HFF-Myc (cell line): ENCODE measurements around the gene RSAD2.
A peak's percentile ranks its signal among the peaks of the same experiment; 100 is the strongest.

ENCODE experiments used
- DNase-seq: peaks from one replicate; pipeline ENCODE4 v3.0.0-alpha.2; 2011; ENCODE audit warnings: low read depth; ENCODE audit errors: extremely low read depth
- H3K4me3 ChIP-seq: replicated peaks from 2 replicates; pipeline ENCODE4 v1.5.1; 2011; ENCODE audit warnings: low read depth, mild to moderate bottlenecking, control low read depth, low read length
- TF ChIP-seq, protein P1 (sequence below): IDR thresholded peaks from 2 replicates; pipeline ENCODE4 v1.5.1; 2012; ENCODE audit warnings: mild to moderate bottlenecking, low read depth, low read length, control low read depth; ENCODE audit errors: missing control alignments

RSAD2 gene

DNA sequence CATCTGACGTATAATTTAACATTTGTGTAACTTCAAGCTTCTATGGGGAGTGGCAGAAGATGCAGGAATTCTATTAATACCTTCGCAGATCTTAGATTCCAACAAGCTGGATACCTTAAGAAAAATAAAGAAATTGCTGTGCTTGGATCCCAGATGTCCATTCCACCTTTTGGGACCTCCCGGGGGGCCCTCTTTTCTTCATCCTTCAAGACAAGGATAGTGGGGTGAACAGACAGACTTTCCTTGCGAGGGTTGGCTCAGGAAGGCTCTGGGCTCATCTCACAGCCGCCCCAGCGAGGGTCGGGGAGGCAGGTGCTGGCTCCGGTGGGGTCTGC is 39.1 kb downstream of the RSAD2 start:
- no peak overlapping the region for H3K4me3 ChIP-seq
- TF ChIP-seq, protein P1, sequence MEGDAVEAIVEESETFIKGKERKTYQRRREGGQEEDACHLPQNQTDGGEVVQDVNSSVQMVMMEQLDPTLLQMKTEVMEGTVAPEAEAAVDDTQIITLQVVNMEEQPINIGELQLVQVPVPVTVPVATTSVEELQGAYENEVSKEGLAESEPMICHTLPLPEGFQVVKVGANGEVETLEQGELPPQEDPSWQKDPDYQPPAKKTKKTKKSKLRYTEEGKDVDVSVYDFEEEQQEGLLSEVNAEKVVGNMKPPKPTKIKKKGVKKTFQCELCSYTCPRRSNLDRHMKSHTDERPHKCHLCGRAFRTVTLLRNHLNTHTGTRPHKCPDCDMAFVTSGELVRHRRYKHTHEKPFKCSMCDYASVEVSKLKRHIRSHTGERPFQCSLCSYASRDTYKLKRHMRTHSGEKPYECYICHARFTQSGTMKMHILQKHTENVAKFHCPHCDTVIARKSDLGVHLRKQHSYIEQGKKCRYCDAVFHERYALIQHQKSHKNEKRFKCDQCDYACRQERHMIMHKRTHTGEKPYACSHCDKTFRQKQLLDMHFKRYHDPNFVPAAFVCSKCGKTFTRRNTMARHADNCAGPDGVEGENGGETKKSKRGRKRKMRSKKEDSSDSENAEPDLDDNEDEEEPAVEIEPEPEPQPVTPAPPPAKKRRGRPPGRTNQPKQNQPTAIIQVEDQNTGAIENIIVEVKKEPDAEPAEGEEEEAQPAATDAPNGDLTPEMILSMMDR, result no peak

DNA sequence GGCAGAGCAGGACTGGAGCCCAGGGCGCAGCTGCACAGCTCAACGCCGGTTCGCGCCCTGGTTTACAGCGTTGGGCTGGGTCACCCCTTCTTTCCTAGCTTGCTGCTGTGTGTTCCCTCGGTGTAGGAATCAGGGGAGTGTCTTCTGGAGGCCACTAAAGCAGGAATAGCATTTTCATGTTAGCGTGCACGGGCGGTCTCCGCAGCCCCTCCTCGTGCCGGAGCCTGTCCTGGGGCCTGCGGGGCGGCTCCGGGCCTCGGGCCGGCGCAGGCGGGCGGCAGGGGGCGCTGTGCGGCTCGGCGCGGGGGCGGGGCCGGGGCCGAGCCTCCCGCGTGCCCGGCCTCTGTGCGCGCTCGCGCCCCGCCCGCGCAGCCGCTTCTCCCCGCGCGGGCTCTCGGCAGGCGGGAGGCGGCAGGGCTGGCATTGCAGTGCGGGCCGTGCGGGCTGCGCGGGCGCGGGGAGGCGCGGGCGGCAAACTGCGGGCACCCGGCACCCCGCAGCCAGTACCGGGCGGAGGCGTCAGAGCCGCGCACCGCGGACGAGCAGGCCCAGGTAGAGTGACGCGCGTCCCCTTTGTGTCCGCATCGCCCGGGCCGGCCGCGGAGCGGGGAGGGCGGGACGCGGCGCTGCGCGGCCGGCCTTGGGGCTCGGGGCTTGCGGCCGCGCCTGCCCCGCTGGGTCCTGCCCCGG is 39.6 kb downstream of the RSAD2 start, which contains the start of gene RNF144A:
RNF144A (plus strand) TSS at position 342 of the 690 bp plus-strand sequence. CDS start 79,515 bp downstream, outside the sequence.
- no peak for DNase-seq
- TF ChIP-seq, protein P1, result peak; percentile 22
- H3K4me3 ChIP-seq, result peak within 1 kb of the TSS; percentile 36

More for the DNA sequence above, 39.1 kb downstream of the RSAD2 start:
- no peak for DNase-seq

DNA sequence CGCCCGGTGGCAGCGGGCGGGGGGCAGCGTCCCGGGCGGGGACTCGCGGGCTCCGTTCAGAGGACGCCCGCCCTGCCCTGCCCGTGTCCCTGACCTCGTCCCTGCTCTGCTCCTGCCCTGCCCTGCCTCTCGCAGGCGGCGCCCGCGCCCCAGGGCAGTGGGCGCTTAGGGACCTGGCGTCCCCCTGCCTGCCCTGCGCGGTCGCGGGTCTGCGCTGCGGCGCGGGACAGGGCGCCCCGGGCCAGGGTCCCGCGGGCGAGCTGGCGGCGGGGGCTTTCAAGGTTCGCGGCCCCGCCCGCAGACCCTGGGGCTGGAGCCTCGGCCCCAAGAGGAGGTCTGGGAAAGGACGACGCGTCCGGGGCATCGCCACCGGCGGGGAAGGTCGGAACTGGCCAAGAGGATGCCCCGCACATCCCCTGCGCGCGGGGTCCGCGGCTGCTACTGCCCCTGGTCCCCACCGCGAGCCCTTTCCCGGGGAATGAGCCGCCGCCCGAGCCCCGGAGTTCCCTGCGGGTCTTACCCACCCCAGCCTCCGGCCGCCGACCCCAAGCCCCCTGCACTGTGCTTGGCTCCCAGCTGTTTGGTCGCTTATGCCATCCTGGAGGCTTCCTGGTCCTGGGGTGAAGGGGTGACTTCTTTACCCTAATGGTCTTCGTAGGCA is 40.3 kb downstream of the RSAD2 start:
- peak overlapping the region; percentile 36 for H3K4me3 ChIP-seq
- TF ChIP-seq, protein P1, result no peak
- no peak for DNase-seq

DNA sequence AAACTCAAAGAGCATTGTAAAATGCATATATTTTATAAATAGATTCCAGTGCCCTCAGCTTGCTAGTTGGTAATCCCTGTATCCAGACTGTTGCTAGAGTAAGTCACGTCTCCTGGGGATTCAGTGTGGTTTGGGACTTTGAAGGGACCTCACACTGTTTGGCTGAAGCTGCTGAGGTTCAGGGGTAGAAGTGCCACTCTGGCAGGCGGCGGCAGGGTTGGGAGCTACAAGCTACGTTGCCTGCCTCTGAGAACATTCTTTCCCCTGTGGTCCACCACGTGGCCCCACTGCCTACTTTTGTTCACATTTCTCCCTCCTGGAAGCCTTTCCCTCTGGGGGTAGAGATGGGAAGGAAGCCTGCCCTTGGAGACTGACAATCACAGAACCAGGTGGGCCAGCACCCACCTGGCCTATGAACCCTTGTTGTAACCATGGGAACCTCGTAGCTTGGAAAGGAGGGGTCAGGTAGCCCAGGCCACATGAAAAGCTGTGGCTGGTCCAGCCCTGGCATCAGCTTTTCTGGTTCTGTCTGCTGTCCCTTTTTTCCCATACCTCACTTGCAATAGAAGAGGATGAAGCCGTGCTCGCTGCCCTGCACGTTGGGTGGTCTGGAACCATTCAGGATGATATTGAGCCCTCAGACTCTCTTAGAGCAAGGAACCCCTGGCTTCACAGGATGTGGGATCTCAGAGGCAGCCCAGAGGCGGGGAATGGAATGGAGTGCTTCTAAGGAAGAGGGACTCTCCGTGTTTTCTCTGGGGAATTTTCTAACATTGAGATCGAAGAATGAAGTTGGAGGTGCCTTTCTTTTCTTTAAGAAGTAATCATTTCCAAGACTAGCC is 42.5 kb downstream of the RSAD2 start:
- DNase-seq, result no peak
- no peak overlapping the region for H3K4me3 ChIP-seq
- TF ChIP-seq, protein P1, result no peak

DNA sequence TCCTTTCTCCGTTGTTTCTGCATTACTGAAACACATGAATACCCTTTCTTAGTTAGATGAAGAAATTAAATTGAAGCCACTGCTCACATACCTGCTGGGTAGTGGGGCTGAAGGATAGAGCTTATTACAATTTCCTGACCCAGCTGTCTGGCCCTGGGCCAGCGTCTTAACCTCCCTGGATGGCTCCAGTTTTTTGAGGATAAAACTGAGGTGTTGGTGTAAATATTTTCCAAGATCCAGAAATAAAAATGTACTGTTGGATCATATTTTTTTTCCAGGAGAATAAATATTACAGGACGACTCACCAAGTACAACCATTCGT is 43.1 kb downstream of the RSAD2 start:
- no peak overlapping the region for H3K4me3 ChIP-seq
- TF ChIP-seq, protein P1, result no peak
- no peak for DNase-seq

GRCh38 chr2:6921321-6921922 is 43.8 kb downstream of the RSAD2 start:
- no peak overlapping the region for H3K4me3 ChIP-seq
- TF ChIP-seq, protein P1, result no peak
- no peak for DNase-seq
